GM12878 (cell line): ENCODE results near the gene ERC1. TPM values are rescaled to one million over a fixed set of nuclear protein-coding genes. Genes with fewer than 3 reads are reported as not detected.

Experiments used
- ATAC-seq: fragments of 200-7000 bp; cut with Tn5 transposase; 3 replicates; pipeline ENCODE4 v1.9.1; 2020; ENCODE audit warnings: mild to moderate bottlenecking, moderate library complexity
- BruUV-seq: library from RNA; stranded (reverse); fragments of 400-500 nt; replicated peaks from 2 replicates; lab custom pipeline; 2021; lab: Mats Ljungman, UMichigan
- CTCF ChIA-PET: fragments of 300-600 bp; sonication (Branson Sonifier 250); formaldehyde crosslinking; extraction: SDS; loops from one replicate; lab custom pipeline; 2021; ENCODE audit warnings: inconsistent platforms; lab: Yijun Ruan, JAX
- POLR2A ChIA-PET: fragments of 350-600 bp; formaldehyde crosslinking; extraction: SDS; loops from one replicate; lab custom pipeline; 2021; ENCODE audit warnings: inconsistent platforms; lab: Charles Lee
- RAD21 ChIA-PET: fragments of 300-600 bp; sonication (Branson Sonifier 250); formaldehyde crosslinking; loops from one replicate; lab custom pipeline; 2023; ENCODE audit warnings: antibody characterized with exemption; ENCODE audit not compliant: unreplicated experiment; lab: Charles Lee
- SMC1A ChIA-PET: fragments of 300-600 bp; sonication (Branson Sonifier 250); formaldehyde crosslinking; loops from one replicate; lab custom pipeline; 2023; ENCODE audit not compliant: unreplicated experiment, uncharacterized antibody; lab: Charles Lee
- DNase-seq: peaks from one replicate; pipeline ENCODE4 v3.0.0-alpha.2; 2011; ENCODE audit warnings: low read depth, low spot score
- FAIRE-seq: peaks from 3 replicates; lab custom pipeline; 2011; peaks lifted over from hg19 to GRCh38; lab: Jason Lieb, UNC
- H2AFZ ChIP-seq: 2 replicates; pipeline ENCODE4 v1.6.0; 2011; ENCODE audit warnings: low read depth, low read length, control low read depth; ENCODE audit not compliant: control insufficient read depth
- H3K27ac ChIP-seq: 2 replicates; pipeline ENCODE4 v1.5.1; 2011; ENCODE audit warnings: control low read depth; ENCODE audit not compliant: control insufficient read depth, insufficient read depth
- H3K27me3 ChIP-seq, 2 experiments: replicated peaks in 1 of 2; 2 replicates each; pipeline versions ENCODE4 v1.6.0 to v1.6.1; 2011; ENCODE audit warnings: low read length in 1 of 2; ENCODE audit not compliant: control insufficient read depth in 2 of 2, insufficient read depth in 2 of 2
- H3K36me3 ChIP-seq, 2 experiments: 2 replicates each; pipeline ENCODE4 v1.5.1; 2011; ENCODE audit warnings: low read length in 1 of 2; ENCODE audit not compliant: control insufficient read depth in 2 of 2, insufficient read depth in 2 of 2
- H3K4me1 ChIP-seq: 2 replicates; pipeline ENCODE4 v1.6.1; 2011; ENCODE audit warnings: mild to moderate bottlenecking, low read length, moderate library complexity, mixed read lengths; ENCODE audit not compliant: control insufficient read depth, insufficient read depth
- H3K4me2 ChIP-seq: 2 replicates; pipeline ENCODE4 v1.6.0; 2011; ENCODE audit warnings: control low read depth; ENCODE audit not compliant: control insufficient read depth, insufficient read depth
- H3K4me3 ChIP-seq: fragments of 200-600 bp; sonication (generic); 2 replicates; pipeline ENCODE4 v1.5.1; 2016
- H3K79me2 ChIP-seq: 2 replicates; pipeline ENCODE4 v1.6.0; 2011; ENCODE audit warnings: low read length; ENCODE audit not compliant: control insufficient read depth, insufficient read depth
- H3K9ac ChIP-seq: 2 replicates; pipeline ENCODE4 v1.8.0; 2011; ENCODE audit warnings: low read length, control low read depth, mixed read lengths; ENCODE audit not compliant: control insufficient read depth, insufficient read depth
- H3K9me3 ChIP-seq: replicated peaks from 3 replicates; pipeline ENCODE4 v1.5.1; 2011; ENCODE audit warnings: mild to moderate bottlenecking, low read length; ENCODE audit not compliant: control insufficient read depth, insufficient read depth
- H4K20me1 ChIP-seq: 2 replicates; pipeline ENCODE4 v1.6.0; 2011; ENCODE audit not compliant: control insufficient read depth, insufficient read depth
- ASH2L ChIP-seq: fragments of 300-600, 200-600 bp; sonication (generic); IDR thresholded peaks from 2 replicates; pipeline ENCODE4 v1.6.1; 2017; ENCODE audit warnings: low read depth, mild to moderate bottlenecking, borderline replicate concordance
- CHD4 ChIP-seq: fragments of 200-600 bp; sonication (generic); IDR thresholded peaks from 2 replicates; pipeline ENCODE4 v1.6.1; 2016; ENCODE audit warnings: mild to moderate bottlenecking
- CREB1 ChIP-seq: IDR thresholded peaks from 2 replicates; pipeline ENCODE4 v1.6.1; 2012; ENCODE audit warnings: low read depth, mild to moderate bottlenecking, inconsistent platforms
- JUND ChIP-seq: IDR thresholded peaks from 2 replicates; pipeline ENCODE4 v1.6.1; 2012; ENCODE audit warnings: low read depth, mild to moderate bottlenecking, low read length, improper control_type of control experiment, moderate library complexity
- KDM1A ChIP-seq: fragments of 200-600 bp; sonication (generic); IDR thresholded peaks from 2 replicates; pipeline ENCODE4 v1.6.1; 2016; ENCODE audit warnings: borderline replicate concordance
- KLF5 ChIP-seq: fragments of 450-650 bp; IDR thresholded peaks from 2 replicates; pipeline ENCODE4 v1.6.1; 2014; ENCODE audit warnings: mild to moderate bottlenecking; ENCODE audit not compliant: partially characterized antibody
- NR2C2 ChIP-seq: IDR thresholded peaks from 2 replicates; pipeline ENCODE4 v1.6.1; 2011; ENCODE audit warnings: borderline replicate concordance, low read depth; ENCODE audit not compliant: control insufficient read depth, insufficient read length
- ZSCAN29 ChIP-seq: fragments of 450-650 bp; IDR thresholded peaks from 2 replicates; pipeline ENCODE4 v1.6.1; 2017; ENCODE audit warnings: mild to moderate bottlenecking, moderate library complexity
- WGBS: methylation state at CpG from one replicate; pipeline ENCODE4 v1.1.6; 2016; ENCODE audit warnings: low lambda C conversion rate; ENCODE audit not compliant: insufficient replicate concordance, insufficient coverage; ENCODE audit errors: missing lambda C conversion rate; 5-methylcytosine and 5-hydroxymethylcytosine counted together
- in situ Hi-C: fragments of 300-500 bp; cut with MboI; formaldehyde crosslinking; loops from 9 replicates; pipeline ENCODE4 v1.14.3; 2018; ENCODE audit warnings: mixed read lengths
- intact Hi-C: fragments of 100-400 bp; cut with micrococcal nuclease; formaldehyde crosslinking; loops from one replicate; pipeline ENCODE4 v1.14.2; 2022; ENCODE audit not compliant: unreplicated experiment
- polyA plus RNA-seq, 11 experiments: library from polyadenylated mRNA; depleted of rRNA in 4 of 11; unstranded in 6 of 11; stranded (reverse) in 5 of 11; fragments of >200 nt; fragmentation: Nextera tagmentation in 4 of 11; fragmentation: Illumina TruSeq in 1 of 11; extraction: Ambion mirVana in 4 of 11; extraction: Trizol in 1 of 11; gene quantifications; 1 replicate in 1 of 11; 2 replicates in 10 of 11; pipeline versions ENCODE4 v1.2.1 to v1.2.3, GENCODE V29; 2011 to 2016; ENCODE audit warnings: inconsistent platforms in 2 of 11, missing spikeins in 2 of 11, low read depth in 1 of 11
- total RNA-seq, 4 experiments: library from RNA; depleted of rRNA in 3 of 4; stranded (reverse); fragments of >200 nt in 3 of 4; fragmentation: Illumina TruSeq in 1 of 4; extraction: Trizol in 1 of 4; gene quantifications; 2 replicates each; pipeline versions ENCODE4 v1.2.1 to v1.2.3, GENCODE V29; 2013 to 2021
- TF ChIP-seq, protein P1 (sequence below): fragments of 450-650 bp; IDR thresholded peaks from 2 replicates; pipeline ENCODE4 v1.6.1; 2017; ENCODE audit warnings: mild to moderate bottlenecking
- TF ChIP-seq, protein P2 (sequence below): fragments of 450-650 bp; formaldehyde crosslinking; IDR thresholded peaks from 2 replicates; pipeline ENCODE4 v1.5.0; 2022; ENCODE audit warnings: mild to moderate bottlenecking, missing genetic modification characterization

Gene ERC1
- total and polyA plus RNA-seq, 10 of the 15 experiments (the other 5 are each of a cell fraction or from before 2014, with no cell fraction given) = 0.75 to 8.0 (median 5.0) TPM

DNA sequence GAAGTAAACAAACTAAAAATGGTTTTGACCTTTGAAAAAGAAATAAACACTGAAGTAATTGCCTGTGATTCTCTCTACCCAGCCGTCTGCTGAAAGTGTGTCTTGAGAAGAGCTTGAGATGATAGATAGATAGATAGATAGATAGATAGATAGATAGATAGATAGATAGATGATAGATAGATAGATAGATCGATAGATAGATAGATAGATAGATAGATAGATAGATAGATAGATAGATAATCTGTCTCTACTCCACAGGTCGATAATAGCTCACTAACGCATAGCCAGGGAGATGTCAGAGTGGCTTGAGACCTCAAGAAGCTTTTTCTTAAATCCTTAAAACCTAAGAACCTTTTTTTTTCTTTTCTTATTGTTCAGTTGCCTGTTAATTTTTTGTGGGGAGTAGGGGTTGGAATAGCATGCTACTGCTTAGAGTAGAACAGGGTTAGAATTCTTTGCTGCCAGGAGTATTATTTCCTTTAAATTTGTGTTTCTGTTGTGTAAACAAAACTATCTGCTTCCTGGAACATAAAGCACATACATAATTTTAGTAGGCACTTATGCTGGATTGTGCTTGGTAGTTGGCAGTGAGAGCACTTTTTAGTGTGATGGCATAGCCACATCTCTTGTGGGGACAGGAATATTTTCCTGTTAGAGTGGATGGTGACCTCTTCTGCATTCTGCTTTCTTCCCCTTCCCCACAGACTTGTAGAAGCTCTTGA, 433.8 kb downstream of the ERC1 start:
- TF ChIP-seq ASH2L (no peak), KLF5 (no peak), ZSCAN29 (no peak)
- Histone ChIP-seq H3K4me2 (no peak overlapping the region), H2AFZ (peak overlapping the region; percentile 26; the same call in 1 of the 2 replicates), H3K9me3 (peaks cover 24% of the 10 kb centered on the region), H4K20me1 (no peaks in the 10 kb centered on the region), H3K27me3 (no peaks in the 10 kb centered on the region), H3K9ac (no peak overlapping the region), H3K4me1 (no peaks in the 10 kb centered on the region), H3K27ac (no peak overlapping the region), H3K79me2 (no peaks in the 10 kb centered on the region), H3K4me3 (no peak overlapping the region), H3K36me3 (no peaks in the 10 kb centered on the region)
- no TSS peak for BruUV-seq
- intact Hi-C loops = loop anchor here (5.0 kb wide), 2 partner anchors 107 to 177 kb away; no protein-coding TSS in a partner anchor
- ATAC-seq (no peak), DNase-seq (no peak), FAIRE-seq (no peak)
- ChIA-PET CTCF (interaction anchor here (1.0 to 1.2 kb wide), 3 partner anchors 40 to 307 kb away, joined by 3 read pairs; no protein-coding TSS in a partner anchor), SMC1A (interaction anchor here (0.6 to 2.6 kb wide), 12 partner anchors 8 to 307 kb away, joined by 3 to 10 read pairs (median 4); no protein-coding TSS in a partner anchor), POLR2A (interaction anchor here (1.2 kb wide), 1 partner anchor 22 kb away, joined by 4 read pairs; no protein-coding TSS in a partner anchor), RAD21 (interaction anchor here (0.5 to 1.4 kb wide), 4 partner anchors 20 to 283 kb away, joined by 3 to 4 read pairs (median 3); no protein-coding TSS in a partner anchor)
- in situ Hi-C loops = no loop called here
- 80% methylated on average over 4 of the region's 4 CpGs for WGBS

DNA sequence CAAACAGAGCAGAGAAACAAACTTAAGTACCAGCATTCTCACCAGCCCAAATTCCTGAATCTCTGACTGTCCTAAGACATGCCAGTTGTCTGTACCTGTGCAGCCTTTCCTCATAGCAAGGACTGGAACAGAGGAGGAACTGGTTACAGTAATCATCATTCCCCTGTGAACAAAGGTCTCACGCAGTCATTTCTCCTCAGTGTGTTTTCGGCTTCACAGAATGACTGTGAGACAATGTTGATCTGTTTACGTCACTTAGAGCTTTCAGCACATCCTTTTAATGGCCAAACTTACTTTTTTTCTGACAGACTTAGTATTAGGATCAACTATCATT, 434.3 kb downstream of the ERC1 start:
- H3K27ac ChIP-seq = no peak overlapping the region
- ChIA-PET CTCF (interaction anchor here (0.6 to 1.1 kb wide), 3 partner anchors 39 to 193 kb away, joined by 3 read pairs; no protein-coding TSS in a partner anchor), SMC1A (interaction anchor here (0.7 to 2.3 kb wide), 7 partner anchors 9 to 276 kb away, joined by 3 to 6 read pairs (median 4); no protein-coding TSS in a partner anchor), RAD21 (interaction anchor here (1.3 kb wide), 1 partner anchor 39 kb away, joined by 4 read pairs; no protein-coding TSS in a partner anchor), POLR2A (no interaction called here)
- H3K36me3 ChIP-seq = no peaks in the 10 kb centered on the region
- FAIRE-seq (no peak), ATAC-seq (no peak), DNase-seq (no peak)
- H3K79me2 ChIP-seq = no peaks in the 10 kb centered on the region
- H3K4me1 ChIP-seq = no peaks in the 10 kb centered on the region
- peaks cover 24% of the 10 kb centered on the region for H3K9me3 ChIP-seq
- WGBS = 58% methylated on average over 3 of the region's 3 CpGs
- intact Hi-C loops = no loop called here
- no peak overlapping the region for H3K9ac ChIP-seq
- no TSS peak for BruUV-seq
- H3K4me2 ChIP-seq = no peak overlapping the region
- no peak overlapping the region for H3K4me3 ChIP-seq
- no peaks in the 10 kb centered on the region for H3K27me3 ChIP-seq
- peak overlapping the region; percentile 26; the same call in 1 of the 2 replicates for H2AFZ ChIP-seq
- in situ Hi-C loops = no loop called here
- H4K20me1 ChIP-seq = no peaks in the 10 kb centered on the region
- TF ChIP-seq, protein P1, sequence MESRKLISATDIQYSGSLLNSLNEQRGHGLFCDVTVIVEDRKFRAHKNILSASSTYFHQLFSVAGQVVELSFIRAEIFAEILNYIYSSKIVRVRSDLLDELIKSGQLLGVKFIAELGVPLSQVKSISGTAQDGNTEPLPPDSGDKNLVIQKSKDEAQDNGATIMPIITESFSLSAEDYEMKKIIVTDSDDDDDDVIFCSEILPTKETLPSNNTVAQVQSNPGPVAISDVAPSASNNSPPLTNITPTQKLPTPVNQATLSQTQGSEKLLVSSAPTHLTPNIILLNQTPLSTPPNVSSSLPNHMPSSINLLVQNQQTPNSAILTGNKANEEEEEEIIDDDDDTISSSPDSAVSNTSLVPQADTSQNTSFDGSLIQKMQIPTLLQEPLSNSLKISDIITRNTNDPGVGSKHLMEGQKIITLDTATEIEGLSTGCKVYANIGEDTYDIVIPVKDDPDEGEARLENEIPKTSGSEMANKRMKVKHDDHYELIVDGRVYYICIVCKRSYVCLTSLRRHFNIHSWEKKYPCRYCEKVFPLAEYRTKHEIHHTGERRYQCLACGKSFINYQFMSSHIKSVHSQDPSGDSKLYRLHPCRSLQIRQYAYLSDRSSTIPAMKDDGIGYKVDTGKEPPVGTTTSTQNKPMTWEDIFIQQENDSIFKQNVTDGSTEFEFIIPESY = no peak
- TF ChIP-seq, protein P2, sequence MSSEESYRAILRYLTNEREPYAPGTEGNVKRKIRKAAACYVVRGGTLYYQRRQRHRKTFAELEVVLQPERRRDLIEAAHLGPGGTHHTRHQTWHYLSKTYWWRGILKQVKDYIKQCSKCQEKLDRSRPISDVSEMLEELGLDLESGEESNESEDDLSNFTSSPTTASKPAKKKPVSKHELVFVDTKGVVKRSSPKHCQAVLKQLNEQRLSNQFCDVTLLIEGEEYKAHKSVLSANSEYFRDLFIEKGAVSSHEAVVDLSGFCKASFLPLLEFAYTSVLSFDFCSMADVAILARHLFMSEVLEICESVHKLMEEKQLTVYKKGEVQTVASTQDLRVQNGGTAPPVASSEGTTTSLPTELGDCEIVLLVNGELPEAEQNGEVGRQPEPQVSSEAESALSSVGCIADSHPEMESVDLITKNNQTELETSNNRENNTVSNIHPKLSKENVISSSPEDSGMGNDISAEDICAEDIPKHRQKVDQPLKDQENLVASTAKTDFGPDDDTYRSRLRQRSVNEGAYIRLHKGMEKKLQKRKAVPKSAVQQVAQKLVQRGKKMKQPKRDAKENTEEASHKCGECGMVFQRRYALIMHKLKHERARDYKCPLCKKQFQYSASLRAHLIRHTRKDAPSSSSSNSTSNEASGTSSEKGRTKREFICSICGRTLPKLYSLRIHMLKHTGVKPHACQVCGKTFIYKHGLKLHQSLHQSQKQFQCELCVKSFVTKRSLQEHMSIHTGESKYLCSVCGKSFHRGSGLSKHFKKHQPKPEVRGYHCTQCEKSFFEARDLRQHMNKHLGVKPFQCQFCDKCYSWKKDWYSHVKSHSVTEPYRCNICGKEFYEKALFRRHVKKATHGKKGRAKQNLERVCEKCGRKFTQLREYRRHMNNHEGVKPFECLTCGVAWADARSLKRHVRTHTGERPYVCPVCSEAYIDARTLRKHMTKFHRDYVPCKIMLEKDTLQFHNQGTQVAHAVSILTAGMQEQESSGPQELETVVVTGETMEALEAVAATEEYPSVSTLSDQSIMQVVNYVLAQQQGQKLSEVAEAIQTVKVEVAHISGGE (CRISPR knock-in tag) = no peak
- TF ChIP-seq ZSCAN29 (no peak), CREB1 (no peak), JUND (no peak), NR2C2 (no peak), KDM1A (no peak), CHD4 (no peak)
